SU-DHL-6 (cell line): ENCODE results near the gene LIX1.

ENCODE experiments used
- EZH2phosphoT487 ChIP-seq: fragments of 200-600 bp; sonication (generic), shearing (Covaris generic); conservative IDR thresholded peaks from 2 replicates; pipeline ENCODE4 v1.6.1; 2018; ENCODE audit warnings: mild to moderate bottlenecking, antibody characterized with exemption, low read length, moderate library complexity, mixed read lengths
- TF ChIP-seq, protein P1 (sequence below): fragments of 200-600 bp; sonication (generic); IDR thresholded peaks from one replicate; pipeline ENCODE4 v1.5.1; 2017; ENCODE audit warnings: antibody characterized with exemption, mild to moderate bottlenecking, low read length, moderate library complexity; ENCODE audit not compliant: insufficient read depth, poor library complexity, severe bottlenecking

GRCh38 chr5:97095318-97095732 is 47.1 kb downstream of the LIX1 start:
- TF ChIP-seq, protein P1, sequence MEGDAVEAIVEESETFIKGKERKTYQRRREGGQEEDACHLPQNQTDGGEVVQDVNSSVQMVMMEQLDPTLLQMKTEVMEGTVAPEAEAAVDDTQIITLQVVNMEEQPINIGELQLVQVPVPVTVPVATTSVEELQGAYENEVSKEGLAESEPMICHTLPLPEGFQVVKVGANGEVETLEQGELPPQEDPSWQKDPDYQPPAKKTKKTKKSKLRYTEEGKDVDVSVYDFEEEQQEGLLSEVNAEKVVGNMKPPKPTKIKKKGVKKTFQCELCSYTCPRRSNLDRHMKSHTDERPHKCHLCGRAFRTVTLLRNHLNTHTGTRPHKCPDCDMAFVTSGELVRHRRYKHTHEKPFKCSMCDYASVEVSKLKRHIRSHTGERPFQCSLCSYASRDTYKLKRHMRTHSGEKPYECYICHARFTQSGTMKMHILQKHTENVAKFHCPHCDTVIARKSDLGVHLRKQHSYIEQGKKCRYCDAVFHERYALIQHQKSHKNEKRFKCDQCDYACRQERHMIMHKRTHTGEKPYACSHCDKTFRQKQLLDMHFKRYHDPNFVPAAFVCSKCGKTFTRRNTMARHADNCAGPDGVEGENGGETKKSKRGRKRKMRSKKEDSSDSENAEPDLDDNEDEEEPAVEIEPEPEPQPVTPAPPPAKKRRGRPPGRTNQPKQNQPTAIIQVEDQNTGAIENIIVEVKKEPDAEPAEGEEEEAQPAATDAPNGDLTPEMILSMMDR, result no peak
- TF ChIP-seq EZH2phosphoT487, result no peak
